WERI-Rb-1 (cell line): Measurements from ENCODE around the gene MACROD2.

Source experiments
- DNase-seq: peaks from one replicate; pipeline ENCODE4 v3.0.0-alpha.2; 2020
- H3K27ac ChIP-seq: fragments of 250-450 bp; sonication (Bioruptor Pico); 2 replicates; pipeline ENCODE4 v1.5.1; 2020; ENCODE audit warnings: mild to moderate bottlenecking, moderate library complexity
- H3K27me3 ChIP-seq: fragments of 250-450 bp; sonication (Bioruptor Pico); 2 replicates; pipeline ENCODE4 v1.5.1; 2021; ENCODE audit warnings: mild to moderate bottlenecking, low read depth, moderate library complexity; ENCODE audit not compliant: insufficient read depth, severe bottlenecking
- H3K36me3 ChIP-seq: fragments of 250-450 bp; sonication (Bioruptor Pico); 2 replicates; pipeline ENCODE4 v1.5.1; 2020; ENCODE audit warnings: mild to moderate bottlenecking, moderate library complexity
- H3K4me3 ChIP-seq: 2 replicates; pipeline ENCODE4 v1.5.1; 2011; ENCODE audit warnings: low read depth, mild to moderate bottlenecking, control low read depth, low read length
- H3K9me3 ChIP-seq: fragments of 250-450 bp; sonication (Bioruptor Pico); 2 replicates; pipeline ENCODE4 v1.5.1; 2021; ENCODE audit warnings: mild to moderate bottlenecking, moderate library complexity; ENCODE audit not compliant: severe bottlenecking
- CTCF ChIP-seq: IDR thresholded peaks from 2 replicates; pipeline ENCODE4 v1.5.1; 2011; ENCODE audit warnings: low read depth, mild to moderate bottlenecking, control low read depth, inconsistent platforms, low read length

MACROD2 gene

GRCh38 chr20:16014436-16014835 is 2019.1 kb downstream of the MACROD2 start:
- no peak for TF ChIP-seq CTCF
- Histone ChIP-seq H3K27ac (no peak overlapping the region), H3K9me3 (no peaks in the 10 kb centered on the region), H3K4me3 (no peak overlapping the region), H3K36me3 (no peaks in the 10 kb centered on the region), H3K27me3 (no peaks in the 10 kb centered on the region)
- DNase-seq: no peak

GRCh38 chr20:16017656-16018055 is 2022.3 kb downstream of the MACROD2 start:
- H3K4me3 ChIP-seq: no peak overlapping the region
- TF ChIP-seq CTCF: no peak
- no peaks in the 10 kb centered on the region for H3K9me3 ChIP-seq
- no peak for DNase-seq
- no peaks in the 10 kb centered on the region for H3K27me3 ChIP-seq
- no peaks in the 10 kb centered on the region for H3K36me3 ChIP-seq
- H3K27ac ChIP-seq: no peak overlapping the region

- TF ChIP-seq CTCF: no peak
- Histone ChIP-seq H3K9me3 (no peaks in the 10 kb centered on the region), H3K27ac (no peak overlapping the region), H3K4me3 (no peak overlapping the region), H3K27me3 (no peaks in the 10 kb centered on the region), H3K36me3 (no peaks in the 10 kb centered on the region)
- no peak for DNase-seq
These were observed 2023.6 kb downstream of the MACROD2 start for GRCh38 chr20:16018881-16019280.

GRCh38 chr20:16020971-16021370 is 2025.7 kb downstream of the MACROD2 start:
- H3K27me3 ChIP-seq: no peaks in the 10 kb centered on the region
- H3K9me3 ChIP-seq: peaks cover 3% of the 10 kb centered on the region
- no peak overlapping the region for H3K27ac ChIP-seq
- H3K36me3 ChIP-seq: no peaks in the 10 kb centered on the region
- no peak for TF ChIP-seq CTCF
- no peak for DNase-seq
- no peak overlapping the region for H3K4me3 ChIP-seq

GRCh38 chr20:16025084-16025483 is 2029.8 kb downstream of the MACROD2 start:
- H3K36me3 ChIP-seq: no peaks in the 10 kb centered on the region
- no peak overlapping the region for H3K27ac ChIP-seq
- H3K4me3 ChIP-seq: no peak overlapping the region
- peaks cover 3% of the 10 kb centered on the region for H3K9me3 ChIP-seq
- no peaks in the 10 kb centered on the region for H3K27me3 ChIP-seq
- no peak for TF ChIP-seq CTCF
- no peak for DNase-seq

- no peak overlapping the region for H3K27ac ChIP-seq
- TF ChIP-seq CTCF: no peak
- no peaks in the 10 kb centered on the region for H3K36me3 ChIP-seq
These were observed 2032.4 kb downstream of the MACROD2 start for GRCh38 chr20:16027686-16028085.

More at GRCh38 chr20:16027686-16028085, 2032.4 kb downstream of the MACROD2 start:
- H3K27me3 ChIP-seq: no peaks in the 10 kb centered on the region
- H3K4me3 ChIP-seq: no peak overlapping the region
- peaks cover 3% of the 10 kb centered on the region for H3K9me3 ChIP-seq
- no peak for DNase-seq
